Measurements from ENCODE around the gene NUP210.

GRCh38 chr3:13338231-13338630, 81.9 kb downstream of the NUP210 start:
- no peak for TF ChIP-seq CTCF (IDR thresholded peaks at IDR 0.05 in 4 of 5, conservative IDR thresholded peaks at IDR 0.05 in 1 of 5)
- TF ChIP-seq POLR2A (IDR thresholded peaks at IDR 0.05), result no peak
